Sciatic nerve (tissue), 2 donors: ENCODE data around the gene YWHAG. TPM values are rescaled to one million over a fixed set of nuclear protein-coding genes. Genes with fewer than 3 reads are reported as not detected.
"Not testable (repeated sequence)": the region's sequence is repeated elsewhere in the genome, so short reads cannot be mapped to it uniquely, and the experiment has no call there.

Experiments
- ATAC-seq: fragments of 200-7000 bp; cut with Tn5 transposase; one replicate; pipeline ENCODE4 v1.9.1; 2020; ENCODE audit warnings: mild to moderate bottlenecking, moderate library complexity
- DNase-seq: peaks from one replicate; pipeline ENCODE4 v3.0.0-alpha.2; 2020; ENCODE audit warnings: low spot score
- intact Hi-C: fragments of 100-400 bp; cut with DNase I; formaldehyde crosslinking; loops from one replicate; pipeline ENCODE4 v1.14.2; 2022
- total RNA-seq: library from RNA; stranded (reverse); fragmentation: NEBNext Ultra II Directional; extraction: Animal tissue kit (Norgen Biotek cat#: 25700); gene quantifications from one replicate; pipeline ENCODE4 v1.2.1, GENCODE V29; 2021
- donor health status: DM: no; HTN: no; CAD: no.
- donor health status: DM: no; HTN: no; CAD: no.

Gene YWHAG
- total RNA-seq, 1 donor from 2014 or later, result 94.7 TPM

- intact Hi-C loops, result no loop called here
- ATAC-seq (no peak), DNase-seq (no peak)
These were observed 3.6 kb downstream of the YWHAG start for GRCh38 chr7:76354981-76355730.

DNA sequence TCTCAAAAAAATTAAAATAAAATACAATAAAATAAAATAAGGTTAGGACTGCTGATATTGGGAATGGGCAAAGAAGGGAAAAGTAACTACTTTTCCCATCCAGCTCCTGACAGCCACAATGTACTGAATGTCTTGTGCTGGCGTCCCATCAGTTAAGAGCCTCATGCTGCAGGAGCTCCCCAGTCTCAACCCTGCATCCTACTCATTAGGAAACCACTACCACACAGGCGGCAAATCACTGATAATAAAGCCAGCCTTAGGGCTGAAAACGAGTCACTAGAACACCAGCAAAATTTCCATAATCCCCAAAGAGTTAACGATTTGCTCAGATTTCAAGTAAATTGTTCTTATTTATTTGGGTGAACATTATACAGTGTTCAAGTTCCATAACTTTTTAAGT is 4.3 kb downstream of the YWHAG start:
- ATAC-seq (no peak), DNase-seq (no peak)
- intact Hi-C loops, result no loop called here

- no peak for DNase-seq
- ATAC-seq, result no peak
- intact Hi-C loops, result no loop called here
These were observed 5.0 kb downstream of the YWHAG start for GRCh38 chr7:76353744-76354143.

DNA sequence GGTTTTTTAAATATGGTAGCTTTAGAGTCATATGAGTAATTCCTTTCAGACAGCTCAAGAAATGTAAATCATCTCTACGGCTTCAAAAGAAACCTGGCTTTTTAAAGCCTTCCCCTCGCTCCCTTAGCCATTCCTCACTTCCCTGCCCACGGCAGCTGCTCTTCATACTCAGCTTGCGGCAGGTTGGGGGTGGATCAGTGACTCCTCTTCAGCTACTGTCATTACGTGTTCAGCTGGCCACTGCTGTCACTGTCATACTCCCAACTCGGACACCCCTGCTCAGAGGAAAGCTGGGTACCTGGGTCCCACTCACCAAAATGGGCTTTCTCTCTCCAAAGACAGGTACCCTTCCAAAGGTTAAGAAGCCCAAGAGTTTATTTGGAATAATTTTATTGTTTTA is 6.6 kb downstream of the YWHAG start:
- intact Hi-C loops, result no loop called here
- ATAC-seq, result no peak
- no peak for DNase-seq

DNA sequence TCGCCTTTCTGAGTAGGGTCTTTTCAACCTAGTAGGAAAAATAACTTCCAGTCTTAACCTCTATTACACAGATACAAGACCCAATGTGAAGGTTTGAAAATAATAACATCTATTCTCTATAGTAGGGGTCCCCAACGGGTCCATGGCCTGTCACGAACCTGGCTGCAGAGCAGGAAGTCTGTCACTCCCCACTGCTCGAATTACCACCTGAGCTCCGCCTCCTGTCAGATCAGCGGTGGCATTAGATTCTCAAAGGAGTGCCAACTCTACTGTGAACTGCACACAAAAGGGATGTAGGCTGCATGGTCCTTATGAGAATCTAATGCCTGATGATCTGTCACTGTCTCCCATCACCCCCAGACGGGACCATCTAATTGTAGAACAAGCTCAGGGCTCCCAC is 7.4 kb downstream of the YWHAG start:
- no peak for ATAC-seq
- DNase-seq, result no peak

DNA sequence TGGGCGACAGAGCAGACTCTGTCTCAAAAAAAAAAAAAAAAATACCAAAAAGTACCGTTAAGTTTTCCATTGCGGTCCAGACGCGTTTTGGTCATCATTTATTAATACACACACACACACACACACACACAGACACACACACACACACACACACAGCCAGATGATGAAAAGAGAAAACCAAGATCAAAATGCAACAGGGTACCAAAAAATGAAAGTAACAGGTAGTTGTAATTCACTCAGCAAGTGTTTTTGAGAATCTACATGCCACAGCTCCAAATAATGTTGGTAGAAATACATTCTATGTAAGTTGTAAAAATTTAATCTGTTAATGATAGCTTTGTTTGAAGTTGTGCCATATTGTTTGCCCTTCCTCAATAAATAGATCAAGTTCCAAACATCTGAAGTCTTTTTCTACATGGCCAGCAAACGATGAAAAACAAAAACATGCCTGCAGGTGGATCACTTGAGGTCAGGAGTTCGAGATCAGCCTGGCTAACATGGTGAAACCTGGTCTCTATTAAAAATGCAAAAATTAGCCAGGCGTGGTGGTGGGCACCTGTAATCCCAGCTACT is 9.4 kb downstream of the YWHAG start:
- no peak for DNase-seq
- no peak for ATAC-seq
- intact Hi-C loops, result no loop called here

More for the DNA sequence above, 7.4 kb downstream of the YWHAG start:
- intact Hi-C loops, result no loop called here

- intact Hi-C loops, result no loop called here
- ATAC-seq (no peak), DNase-seq (no peak)
These were observed 11.1 kb downstream of the YWHAG start for GRCh38 chr7:76347710-76348109.

GRCh38 chr7:76346778-76347177 is 12.0 kb downstream of the YWHAG start:
- DNase-seq (no peak), ATAC-seq (no peak)
- intact Hi-C loops, result no loop called here

GRCh38 chr7:76346097-76346496 is 12.7 kb downstream of the YWHAG start:
- intact Hi-C loops, result no loop called here
- DNase-seq (no peak), ATAC-seq (no peak)

- ATAC-seq (no peak), DNase-seq (no peak)
- intact Hi-C loops, result no loop called here
These were observed 14.9 kb downstream of the YWHAG start for GRCh38 chr7:76343931-76344321.

GRCh38 chr7:76343294-76343930 is 15.4 kb downstream of the YWHAG start:
- no peak for DNase-seq
- intact Hi-C loops, result no loop called here
- ATAC-seq, result no peak

DNA sequence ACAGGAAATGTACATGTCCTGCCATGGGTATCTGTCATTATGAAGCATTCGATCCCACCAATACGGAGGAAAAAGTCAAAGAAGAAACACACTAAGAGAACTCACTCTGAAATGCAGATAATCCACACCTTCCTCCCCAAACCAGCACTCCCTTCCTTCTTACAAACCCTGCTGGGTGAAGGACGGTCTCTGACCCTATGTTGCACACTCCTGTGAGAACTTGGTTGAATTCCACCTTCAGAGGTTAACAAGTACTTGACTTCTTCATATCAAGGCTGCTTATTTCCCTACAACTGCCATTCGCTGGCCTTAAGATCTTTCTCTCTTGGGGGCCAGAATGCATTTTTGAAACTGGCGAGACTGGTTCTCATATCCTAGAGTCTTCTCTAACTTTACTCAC is 16.6 kb downstream of the YWHAG start:
- intact Hi-C loops, result no loop called here
- no peak for DNase-seq
- no peak for ATAC-seq

GRCh38 chr7:76340617-76341131 is 18.1 kb downstream of the YWHAG start:
- ATAC-seq (peak; percentile 51), DNase-seq (no peak)
- intact Hi-C loops, result no loop called here

DNA sequence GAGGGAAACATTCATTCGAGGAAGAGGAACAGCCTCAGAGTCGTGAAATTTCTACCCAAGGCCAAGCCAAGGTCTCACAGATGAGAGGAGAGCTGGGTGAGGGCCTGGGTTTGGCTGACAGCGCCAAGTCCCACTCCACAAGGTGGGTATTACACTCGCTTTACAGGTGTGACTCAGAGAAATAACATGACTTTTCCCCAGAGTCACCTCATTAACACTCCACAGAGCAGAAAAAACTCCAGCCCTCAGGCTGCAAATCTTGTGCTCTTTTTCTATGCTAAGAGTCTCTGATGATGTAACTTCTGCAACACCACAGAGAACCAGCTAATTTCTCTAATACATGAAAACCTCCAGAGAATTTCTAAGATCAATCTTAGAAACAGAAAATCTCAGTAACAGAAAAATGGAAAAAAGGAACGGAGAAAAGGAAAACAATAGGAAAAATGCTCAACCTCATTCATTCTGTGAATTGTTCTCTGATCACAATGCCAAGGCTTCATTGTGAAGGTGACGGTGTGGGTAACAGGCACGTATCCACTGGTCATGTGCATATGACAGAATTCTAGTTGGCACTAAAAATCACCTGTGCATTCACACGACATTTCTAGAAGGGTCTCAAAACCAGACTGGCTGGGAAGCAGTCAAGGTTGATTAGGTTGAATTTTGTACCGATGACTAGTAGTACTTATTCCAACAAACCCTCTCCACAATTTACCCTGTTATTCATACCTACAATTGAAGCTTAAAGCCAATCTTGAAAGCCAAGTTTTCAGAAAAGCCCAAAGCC is 20.3 kb downstream of the YWHAG start:
- ATAC-seq (no peak), DNase-seq (no peak)
- intact Hi-C loops, result no loop called here

GRCh38 chr7:76337147-76337546 is 21.6 kb downstream of the YWHAG start:
- intact Hi-C loops, result no loop called here
- ATAC-seq (no peak), DNase-seq (no peak)

- intact Hi-C loops, result no loop called here
- no peak for ATAC-seq
- DNase-seq, result no peak
These were observed 22.7 kb downstream of the YWHAG start for GRCh38 chr7:76336094-76336493.

GRCh38 chr7:76335417-76335816 is 23.4 kb downstream of the YWHAG start:
- DNase-seq, ATAC-seq, intact Hi-C loops: not testable (repeated sequence)

DNA sequence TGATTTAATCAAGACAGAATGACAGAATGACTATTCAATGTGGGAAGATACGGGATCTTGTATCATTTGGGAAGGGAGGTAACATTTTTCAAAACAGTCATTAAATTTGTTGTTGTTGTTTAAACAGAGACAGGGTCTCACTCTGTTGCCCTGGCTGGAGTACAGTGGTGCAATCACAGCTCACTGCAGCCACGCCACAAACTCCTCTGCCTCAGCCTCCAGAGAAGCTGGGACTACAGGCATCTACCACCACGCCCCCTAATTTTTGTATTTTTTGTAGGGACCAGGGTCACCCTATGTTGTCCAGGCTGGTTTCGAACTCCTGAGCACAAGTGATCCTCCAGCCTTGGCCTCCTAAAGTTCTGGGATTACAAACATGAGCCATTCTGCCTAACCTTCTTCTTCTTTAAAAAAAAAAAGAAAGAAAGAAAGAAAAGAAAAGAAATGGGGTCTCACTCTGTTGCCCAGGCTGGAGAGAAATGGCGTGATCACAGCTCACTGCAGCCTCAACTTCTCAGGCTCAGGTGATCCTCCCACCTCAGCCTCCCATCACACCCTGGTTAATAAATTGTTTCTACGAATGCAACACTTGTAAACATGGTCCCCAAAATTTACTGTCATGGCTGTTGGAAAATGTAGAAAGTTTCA is 24.3 kb downstream of the YWHAG start:
- DNase-seq, result no peak
- no peak for ATAC-seq
- intact Hi-C loops, result no loop called here

DNA sequence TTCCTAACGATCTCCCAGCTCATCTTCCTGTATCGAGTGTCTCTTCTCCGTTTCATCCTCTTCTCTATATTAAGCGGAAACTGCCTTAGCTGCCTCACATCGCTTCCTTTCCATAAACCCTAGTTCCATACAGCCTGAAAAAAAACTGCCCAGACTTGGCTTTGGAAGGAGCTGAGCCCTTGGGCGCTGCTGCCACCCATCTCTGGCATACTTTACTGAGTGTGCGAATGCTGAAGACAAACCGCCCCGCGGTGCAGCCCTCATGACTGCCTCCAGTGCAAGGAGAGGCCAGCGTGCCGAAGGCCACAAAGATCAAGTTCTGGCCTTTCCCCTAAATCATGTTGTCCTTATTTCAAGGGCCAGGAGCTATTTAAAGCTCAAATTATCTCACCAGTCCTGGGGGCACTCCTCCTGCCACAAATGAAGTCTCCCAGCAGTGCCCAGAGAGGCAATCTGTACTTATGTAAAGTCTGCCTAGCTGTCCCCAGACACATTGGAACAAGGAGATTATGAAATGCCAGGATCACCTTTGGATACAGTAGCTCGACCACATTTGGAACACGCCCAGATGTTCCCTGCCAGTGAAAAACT is 25.2 kb downstream of the YWHAG start:
- ATAC-seq, result peak; percentile 71
- DNase-seq, result no peak
- intact Hi-C loops, result no loop called here
